OCI-LY7 (cell line): ENCODE data around the gene PPP3CA. TPM values are rescaled to one million over a fixed set of nuclear protein-coding genes. Genes with fewer than 3 reads are reported as not detected.

ENCODE experiments used
- BruUV-seq: library from RNA; stranded (reverse); fragments of 400-500 nt; replicated peaks from 2 replicates; lab custom pipeline; 2021; lab: Mats Ljungman, UMichigan
- CTCF ChIA-PET: fragments of 300-600 bp; sonication (Branson Sonifier 250); formaldehyde crosslinking; loops from one replicate; lab custom pipeline; 2022; ENCODE audit warnings: antibody characterized with exemption; ENCODE audit not compliant: unreplicated experiment; lab: Charles Lee
- POLR2A ChIA-PET: fragments of 300-600 bp; sonication (Branson Sonifier 250); formaldehyde crosslinking; loops from one replicate; lab custom pipeline; 2022; ENCODE audit warnings: antibody characterized with exemption; lab: Charles Lee
- DNase-seq: peaks from one replicate; pipeline ENCODE4 v3.0.0-alpha.2; 2015; ENCODE audit warnings: low spot score
- H2AFZ ChIP-seq: fragments of 200-600 bp; sonication (generic), shearing (Covaris generic); 2 replicates; pipeline ENCODE4 v1.6.1; 2014; ENCODE audit warnings: mild to moderate bottlenecking, antibody characterized with exemption, low read length, moderate library complexity
- H3K27ac ChIP-seq: fragments of 200-600 bp; sonication (generic); 2 replicates; pipeline ENCODE4 v1.5.1; 2014; ENCODE audit warnings: mixed run types, low read depth, mild to moderate bottlenecking, moderate library complexity, low read length, inconsistent platforms; ENCODE audit not compliant: poor library complexity, severe bottlenecking
- H3K36me3 ChIP-seq: fragments of 200-600 bp; sonication (generic); 2 replicates; pipeline ENCODE4 v1.6.1; 2014; ENCODE audit warnings: mild to moderate bottlenecking, antibody characterized with exemption, low read length, moderate library complexity, mixed read lengths; ENCODE audit not compliant: insufficient read depth
- H3K4me1 ChIP-seq: fragments of 200-600 bp; sonication (generic); 2 replicates; pipeline ENCODE4 v1.5.1; 2014; ENCODE audit warnings: mild to moderate bottlenecking, low read length; ENCODE audit not compliant: insufficient read depth, poor library complexity, severe bottlenecking
- H3K4me2 ChIP-seq: fragments of 200-600 bp; sonication (generic); 2 replicates; pipeline ENCODE4 v1.6.1; 2014; ENCODE audit warnings: mild to moderate bottlenecking, low read length
- H3K4me3 ChIP-seq: fragments of 200-600 bp; sonication (generic); 2 replicates; pipeline ENCODE4 v1.5.1; 2014; ENCODE audit warnings: mild to moderate bottlenecking, low read depth, low read length; ENCODE audit not compliant: poor library complexity, severe bottlenecking
- H3K79me2 ChIP-seq: fragments of 200-600 bp; sonication (generic); 2 replicates; pipeline ENCODE4 v1.6.1; 2016; ENCODE audit warnings: low read depth, mild to moderate bottlenecking, low read length, moderate library complexity, mixed read lengths; ENCODE audit not compliant: insufficient read depth
- H3K9me2 ChIP-seq: fragments of 200-600 bp; sonication (generic); 2 replicates; pipeline ENCODE4 v1.6.1; 2016; ENCODE audit warnings: mild to moderate bottlenecking, low read length, mixed read lengths; ENCODE audit not compliant: insufficient read depth
- H3K9me3 ChIP-seq: fragments of 200-600 bp; sonication (generic); 2 replicates; pipeline ENCODE4 v1.6.1; 2014; ENCODE audit warnings: mild to moderate bottlenecking, mixed run types, low read length, mixed read lengths
- H4K20me1 ChIP-seq: fragments of 200-600 bp; sonication (generic); 2 replicates; pipeline ENCODE4 v1.6.1; 2014; ENCODE audit warnings: mild to moderate bottlenecking, antibody characterized with exemption, low read length, moderate library complexity, mixed read lengths; ENCODE audit not compliant: insufficient read depth
- CTCF ChIP-seq: fragments of 200-600 bp; sonication (generic); conservative IDR thresholded peaks from 2 replicates; pipeline ENCODE4 v1.5.1; 2014; ENCODE audit warnings: mild to moderate bottlenecking, antibody characterized with exemption, low read length, moderate library complexity, mixed read lengths
- EZH2phosphoT487 ChIP-seq: fragments of 200-600 bp; sonication (generic); IDR thresholded peaks from 2 replicates; pipeline ENCODE4 v1.6.1; 2018; ENCODE audit warnings: low read depth, borderline replicate concordance, mild to moderate bottlenecking, mixed run types, antibody characterized with exemption, low read length, moderate library complexity, mixed read lengths
- intact Hi-C: fragments of 100-400 bp; cut with micrococcal nuclease; formaldehyde crosslinking; loops from one replicate; pipeline ENCODE4 v1.10.0; 2022; ENCODE audit not compliant: unreplicated experiment
- total RNA-seq, 2 experiments: library from RNA; depleted of rRNA in 1 of 2; stranded (reverse); fragments of >200 nt in 1 of 2; shearing (Covaris generic) in 1 of 2; gene quantifications; 2 replicates each; pipeline ENCODE4 v1.2.3, GENCODE V29; 2014 to 2022

The PPP3CA gene
- total RNA-seq, 2 experiments from 2014 or later, result 9.2 to 13.6 TPM

- TF ChIP-seq EZH2phosphoT487 (no peak), CTCF (no peak)
- Histone ChIP-seq H2AFZ (no peak overlapping the region; the same call in 1 of the 2 replicates), H3K36me3 (no peaks in the 10 kb centered on the region), H4K20me1 (no peaks in the 10 kb centered on the region), H3K4me2 (peak overlapping the region; percentile 40; the same call in 1 of the 2 replicates), H3K4me3 (no peak overlapping the region), H3K9me3 (no peaks in the 10 kb centered on the region), H3K9me2 (no peaks in the 10 kb centered on the region), H3K27ac (no peak overlapping the region), H3K4me1 (peaks cover 27% of the 10 kb centered on the region), H3K79me2 (no peaks in the 10 kb centered on the region)
- BruUV-seq, result no TSS peak
- ChIA-PET POLR2A (interaction anchor here (1.2 kb wide), 1 partner anchor 96 kb away, joined by 3 read pairs; no protein-coding TSS in a partner anchor), CTCF (no interaction called here)
- intact Hi-C loops, result no loop called here
- no peak for DNase-seq
These were observed 205.5 kb downstream of the PPP3CA start for GRCh38 chr4:101141855-101142254.

- no peak for DNase-seq
- POLR2A ChIA-PET, result interaction anchor here (1.2 kb wide), 1 partner anchor 96 kb away, joined by 3 read pairs; no protein-coding TSS in a partner anchor
- CTCF ChIA-PET, result no interaction called here
- H3K4me1 ChIP-seq, result peaks cover 33% of the 10 kb centered on the region
- no peak for TF ChIP-seq CTCF
- no peak for TF ChIP-seq EZH2phosphoT487
- no peak overlapping the region; the same call in 1 of the 2 replicates for H3K4me2 ChIP-seq
- H3K79me2 ChIP-seq, result no peaks in the 10 kb centered on the region
- no peaks in the 10 kb centered on the region for H3K9me2 ChIP-seq
- H3K9me3 ChIP-seq, result no peaks in the 10 kb centered on the region
- H3K27ac ChIP-seq, result no peak overlapping the region
- no peak overlapping the region for H3K4me3 ChIP-seq
- H2AFZ ChIP-seq, result peak overlapping the region; percentile 60
- H4K20me1 ChIP-seq, result no peaks in the 10 kb centered on the region
- H3K36me3 ChIP-seq, result no peaks in the 10 kb centered on the region
- intact Hi-C loops, result no loop called here
- BruUV-seq, result no TSS peak
These were observed 206.1 kb downstream of the PPP3CA start for GRCh38 chr4:101141230-101141629.

DNA sequence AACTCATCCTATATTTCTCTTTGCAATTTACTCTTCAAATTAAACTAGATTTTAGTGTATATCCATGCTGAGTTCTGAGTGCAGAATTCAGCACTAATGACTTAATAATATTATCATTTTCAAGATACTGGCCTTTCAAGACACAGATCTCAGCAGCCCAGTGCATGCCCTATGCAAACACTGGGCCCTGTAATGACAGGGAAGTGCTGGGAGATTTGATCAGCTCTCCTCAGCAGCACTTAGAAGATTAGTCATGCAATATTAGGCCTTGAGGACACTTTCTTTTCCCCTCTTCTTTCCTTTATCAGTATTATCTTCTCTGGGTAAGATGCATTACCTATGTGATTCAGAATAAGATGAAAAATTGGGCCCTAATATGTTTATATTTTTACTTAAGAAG is 207.1 kb downstream of the PPP3CA start:
- intact Hi-C loops, result no loop called here
- ChIA-PET CTCF (no interaction called here), POLR2A (no interaction called here)
- Histone ChIP-seq H3K4me2 (no peak overlapping the region), H3K4me3 (no peak overlapping the region), H3K4me1 (peaks cover 43% of the 10 kb centered on the region), H3K27ac (no peak overlapping the region), H2AFZ (no peak overlapping the region; the same call in 1 of the 2 replicates), H3K9me2 (no peaks in the 10 kb centered on the region), H3K36me3 (no peaks in the 10 kb centered on the region), H3K9me3 (no peaks in the 10 kb centered on the region), H3K79me2 (no peaks in the 10 kb centered on the region), H4K20me1 (no peaks in the 10 kb centered on the region)
- BruUV-seq, result no TSS peak
- TF ChIP-seq CTCF (no peak), EZH2phosphoT487 (no peak)
- DNase-seq, result no peak
